RPMI8226 (cell line): ENCODE data around the gene AP2A2.
A peak's percentile ranks its signal among the peaks of the same experiment; 100 is the strongest.

Experiments used
- DNase-seq: peaks from one replicate; pipeline ENCODE4 v3.0.0-alpha.2; 2015

AP2A2 gene

GRCh38 chr11:925496-926301, at the start of gene AP2A2:
TSS of gene AP2A2 (plus strand) at chr11:925870. CDS start at chr11:926022, 152 bp downstream.
- DNase-seq: peak; percentile 91

- DNase-seq: no peak
These were observed 49.1 kb upstream of the AP2A2 start for GRCh38 chr11:876545-876944.

- no peak for DNase-seq
These were observed 48.1 kb upstream of the AP2A2 start for GRCh38 chr11:877565-877964.

- DNase-seq: no peak
These were observed 45.2 kb upstream of the AP2A2 start for GRCh38 chr11:880447-880846.

- DNase-seq: no peak
These were observed 43.1 kb upstream of the AP2A2 start for GRCh38 chr11:882596-882995.

GRCh38 chr11:883527-883926, 42.1 kb upstream of the AP2A2 start:
- no peak for DNase-seq

GRCh38 chr11:884578-885070, 41.0 kb upstream of the AP2A2 start:
- DNase-seq: no peak

- no peak for DNase-seq
These were observed 39.1 kb upstream of the AP2A2 start for GRCh38 chr11:886568-886967.

- DNase-seq: no peak
These were observed 38.1 kb upstream of the AP2A2 start for GRCh38 chr11:887589-887988.

GRCh38 chr11:888310-889212, 37.1 kb upstream of the AP2A2 start:
- DNase-seq: no peak

- DNase-seq: no peak
These were observed 36.4 kb upstream of the AP2A2 start for GRCh38 chr11:889257-889656.

GRCh38 chr11:889687-890475, 35.8 kb upstream of the AP2A2 start:
- no peak for DNase-seq

- no peak for DNase-seq
These were observed 34.7 kb upstream of the AP2A2 start for GRCh38 chr11:890794-891540.

- no peak for DNase-seq
These were observed 32.5 kb upstream of the AP2A2 start for GRCh38 chr11:893008-893654.

- no peak for DNase-seq
These were observed 31.0 kb upstream of the AP2A2 start for GRCh38 chr11:894575-895201.

GRCh38 chr11:895331-896110, 30.1 kb upstream of the AP2A2 start:
- DNase-seq: no peak

- no peak for DNase-seq
These were observed 28.2 kb upstream of the AP2A2 start for GRCh38 chr11:897253-898142.

- peak; percentile 20 for DNase-seq
These were observed 27.5 kb upstream of the AP2A2 start for GRCh38 chr11:898143-898511.

- no peak for DNase-seq
These were observed 27.0 kb upstream of the AP2A2 start for GRCh38 chr11:898540-899190.
